H1 (cell line): ENCODE data around the gene ASIP. TPM values are rescaled to one million over a fixed set of nuclear protein-coding genes. Genes with fewer than 3 reads are reported as not detected.

ENCODE experiments used
- CTCF ChIA-PET: fragments of 300-600 bp; sonication (Branson Sonifier 250); formaldehyde crosslinking; loops from one replicate; lab custom pipeline; 2021; ENCODE audit not compliant: partially characterized antibody; lab: Charles Lee
- POLR2A ChIA-PET: fragments of 300-600 bp; sonication (Branson Sonifier 250); formaldehyde crosslinking; loops from one replicate; lab custom pipeline; 2021; ENCODE audit warnings: inconsistent platforms; ENCODE audit not compliant: partially characterized antibody; lab: Charles Lee
- DNase-seq, 2 experiments: peaks; one replicate each; pipeline versions ENCODE4 v3.0.0 to v3.0.0-alpha.2; 2010 to 2022; ENCODE audit warnings: low spot score in 2 of 2, low read depth in 1 of 2, mixed read lengths in 1 of 2
- FAIRE-seq: peaks from 2 replicates; lab custom pipeline; 2011; peaks lifted over from hg19 to GRCh38; lab: Jason Lieb, UNC
- H2AFZ ChIP-seq: 2 replicates; pipeline ENCODE4 v1.8.1; 2012; ENCODE audit warnings: low read length, inconsistent platforms
- H2AK5ac ChIP-seq: 2 replicates; pipeline ENCODE4 v1.6.1; 2013; ENCODE audit warnings: low read depth, low read length
- H2BK120ac ChIP-seq: replicated peaks from 2 replicates; pipeline ENCODE3; 2013; ENCODE audit warnings: low read depth, low read length, inconsistent platforms
- H2BK12ac ChIP-seq: 2 replicates; pipeline ENCODE4 v1.6.1; 2013; ENCODE audit warnings: low read depth, low read length
- H2BK15ac ChIP-seq: 2 replicates; pipeline ENCODE4 v1.6.1; 2013; ENCODE audit warnings: low read length
- H2BK20ac ChIP-seq: 2 replicates; pipeline ENCODE4 v1.6.1; 2013; ENCODE audit warnings: low read length
- H2BK5ac ChIP-seq: 2 replicates; pipeline ENCODE4 v1.6.1; 2013; ENCODE audit warnings: low read depth, low read length
- H3K14ac ChIP-seq: 2 replicates; pipeline ENCODE4 v1.6.1; 2013; ENCODE audit warnings: inconsistent platforms; ENCODE audit not compliant: insufficient read length
- H3K18ac ChIP-seq: 2 replicates; pipeline ENCODE4 v1.6.1; 2013; ENCODE audit warnings: low read length; ENCODE audit errors: extremely low read depth
- H3K23ac ChIP-seq: 2 replicates; pipeline ENCODE4 v1.6.1; 2013; ENCODE audit warnings: inconsistent platforms; ENCODE audit not compliant: insufficient read length
- H3K23me2 ChIP-seq: 2 replicates; pipeline ENCODE4 v1.6.1; 2013; ENCODE audit warnings: low read depth, low read length
- H3K27ac ChIP-seq: 2 replicates; pipeline ENCODE4 v1.6.1; 2011; ENCODE audit warnings: low read depth, low read length, inconsistent platforms
- H3K27me3 ChIP-seq, 4 experiments: replicated peaks in 1 of 4; 1 replicate in 1 of 4; 2 replicates in 3 of 4; pipeline versions ENCODE4 v1.6.1 to v1.8.1; 2011 to 2013; ENCODE audit warnings: low read length in 3 of 4, mild to moderate bottlenecking in 3 of 4, inconsistent platforms in 2 of 4, mixed read lengths in 2 of 4, moderate library complexity in 1 of 4; ENCODE audit not compliant: control insufficient read depth in 3 of 4, insufficient read depth in 3 of 4; ENCODE audit errors: extremely low read depth in 1 of 4
- H3K36me3 ChIP-seq, 4 experiments: 2 replicates each; pipeline versions ENCODE4 v1.6.1 to v1.8.1; 2011 to 2013; ENCODE audit warnings: mild to moderate bottlenecking in 4 of 4, low read length in 3 of 4, moderate library complexity in 2 of 4, control low read depth in 1 of 4, inconsistent platforms in 1 of 4; ENCODE audit not compliant: insufficient read depth in 4 of 4, control insufficient read depth in 2 of 4
- H3K4ac ChIP-seq: replicated peaks from 2 replicates; pipeline ENCODE3; 2013; ENCODE audit warnings: low read length, low read depth, mixed read lengths, inconsistent platforms; ENCODE audit not compliant: insufficient read length
- H3K4me1 ChIP-seq, 4 experiments: replicated peaks in 1 of 4; 1 replicate in 1 of 4; 2 replicates in 3 of 4; pipeline versions ENCODE4 v1.6.1 to v1.8.1; 2011 to 2013; ENCODE audit warnings: low read length in 3 of 4, inconsistent platforms in 2 of 4, mixed read lengths in 1 of 4; ENCODE audit not compliant: insufficient read depth in 4 of 4, control insufficient read depth in 3 of 4
- H3K4me2 ChIP-seq, 2 experiments: 2 replicates each; pipeline versions ENCODE4 v1.6.1 to v1.8.1; 2011 to 2013; ENCODE audit warnings: low read depth in 2 of 2, low read length in 2 of 2, control low read depth in 1 of 2, inconsistent platforms in 1 of 2, mild to moderate bottlenecking in 1 of 2; ENCODE audit not compliant: insufficient read depth in 1 of 2
- H3K4me3 ChIP-seq, 4 experiments: fragments of 200-600, 300-600 bp in 1 of 4; sonication (generic), shearing (Covaris generic), sonication (Bioruptor Twin) in 1 of 4; 2 replicates each; pipeline versions ENCODE4 v1.5.1 to v1.8.1; 2011 to 2016; ENCODE audit warnings: low read length in 4 of 4, low read depth in 3 of 4, control low read depth in 2 of 4, inconsistent platforms in 2 of 4, mild to moderate bottlenecking in 2 of 4, mixed read lengths in 1 of 4, moderate library complexity in 1 of 4; ENCODE audit not compliant: insufficient read depth in 2 of 4; ENCODE audit errors: extremely low read depth in 1 of 4
- H3K56ac ChIP-seq: replicated peaks from 2 replicates; pipeline ENCODE3; 2013; ENCODE audit warnings: low read depth, mild to moderate bottlenecking, mixed read lengths, low read length, inconsistent platforms; ENCODE audit not compliant: insufficient read length
- H3K79me1 ChIP-seq: 2 replicates; pipeline ENCODE4 v1.6.1; 2013; ENCODE audit warnings: low read depth, low read length, control low read depth
- H3K79me2 ChIP-seq, 2 experiments: 2 replicates each; pipeline versions ENCODE4 v1.6.1 to v1.8.1; 2012 to 2013; ENCODE audit warnings: low read length in 2 of 2, mild to moderate bottlenecking in 2 of 2, inconsistent platforms in 1 of 2; ENCODE audit not compliant: insufficient read depth in 2 of 2, control insufficient read depth in 1 of 2
- H3K9ac ChIP-seq, 4 experiments: replicated peaks in 1 of 4; 1 replicate in 1 of 4; 2 replicates in 3 of 4; pipeline versions ENCODE4 v1.6.1 to v1.8.1; 2011 to 2013; ENCODE audit warnings: low read depth in 3 of 4, low read length in 3 of 4, control low read depth in 2 of 4, mild to moderate bottlenecking in 2 of 4, moderate library complexity in 2 of 4, inconsistent platforms in 1 of 4; ENCODE audit errors: extremely low read depth in 1 of 4
- H3K9me3 ChIP-seq, 2 experiments: 2 replicates each; pipeline versions ENCODE4 v1.6.1 to v1.8.1; 2012 to 2013; ENCODE audit warnings: mild to moderate bottlenecking in 2 of 2, moderate library complexity in 2 of 2, control low read depth in 1 of 2, inconsistent platforms in 1 of 2, low read depth in 1 of 2, low read length in 1 of 2, mixed read lengths in 1 of 2; ENCODE audit not compliant: insufficient read depth in 2 of 2
- H4K20me1 ChIP-seq, 2 experiments: replicated peaks in 1 of 2; 2 replicates each; pipeline versions ENCODE3 to v1.8.1; 2011 to 2013; ENCODE audit warnings: inconsistent platforms in 2 of 2, low read length in 2 of 2, mild to moderate bottlenecking in 1 of 2; ENCODE audit not compliant: insufficient read depth in 2 of 2, control insufficient read depth in 1 of 2
- H4K5ac ChIP-seq: 2 replicates; pipeline ENCODE4 v1.6.1; 2013; ENCODE audit warnings: low read length, low read depth, mixed read lengths, inconsistent platforms; ENCODE audit not compliant: insufficient read length
- H4K8ac ChIP-seq: 2 replicates; pipeline ENCODE4 v1.8.0; 2013; ENCODE audit warnings: mild to moderate bottlenecking, moderate library complexity, low read length, inconsistent platforms; ENCODE audit not compliant: insufficient read depth; ENCODE audit errors: extremely low read depth
- H4K91ac ChIP-seq: replicated peaks from 2 replicates; pipeline ENCODE3; 2013; ENCODE audit warnings: low read length, mixed read lengths, inconsistent platforms; ENCODE audit not compliant: insufficient read length
- ASH2L ChIP-seq: fragments of 200-600, 300-600 bp; sonication (generic); IDR thresholded peaks from one replicate; pipeline ENCODE4 v1.7.1; 2017; ENCODE audit warnings: low read length
- EP300 ChIP-seq, 2 experiments: IDR thresholded peaks; 1 replicate in 1 of 2; 2 replicates in 1 of 2; pipeline ENCODE4 v1.6.1; 2011 to 2012; ENCODE audit warnings: low read depth in 2 of 2, low read length in 2 of 2, mild to moderate bottlenecking in 2 of 2, borderline replicate concordance in 1 of 2, inconsistent platforms in 1 of 2, moderate library complexity in 1 of 2
- KDM4A ChIP-seq: IDR thresholded peaks from one replicate; pipeline ENCODE4 v1.7.1; 2012; ENCODE audit warnings: low read depth, mild to moderate bottlenecking, moderate library complexity, low read length, inconsistent platforms; ENCODE audit not compliant: severe bottlenecking
- KDM5A ChIP-seq: fragments of 200-600 bp; IDR thresholded peaks from 2 replicates; pipeline ENCODE4 v1.7.1; 2012; ENCODE audit warnings: mild to moderate bottlenecking, low read length, inconsistent platforms, mixed read lengths
- RNF2 ChIP-seq: fragments of 200-900, 300-1000 bp; sonication (generic); IDR thresholded peaks from 2 replicates; pipeline ENCODE4 v1.7.1; 2016; ENCODE audit warnings: borderline replicate concordance, low read depth, mild to moderate bottlenecking, antibody characterized with exemption, low read length; ENCODE audit not compliant: poor library complexity, severe bottlenecking; ENCODE audit errors: missing control alignments
- SP4 ChIP-seq: IDR thresholded peaks from 2 replicates; pipeline ENCODE4 v1.6.1; 2012; ENCODE audit warnings: low read length, inconsistent platforms
- SRF ChIP-seq: IDR thresholded peaks from 2 replicates; pipeline ENCODE4 v1.6.1; 2011; ENCODE audit warnings: mild to moderate bottlenecking, low read depth, low read length, moderate library complexity
- TAF1 ChIP-seq: IDR thresholded peaks from 2 replicates; pipeline ENCODE4 v1.6.1; 2011; ENCODE audit warnings: mild to moderate bottlenecking, low read depth, low read length
- TBP ChIP-seq: IDR thresholded peaks from 2 replicates; pipeline ENCODE4 v1.6.1; 2011; ENCODE audit warnings: low read depth, low read length, improper control_type of control experiment
- TCF12 ChIP-seq: IDR thresholded peaks from 2 replicates; pipeline ENCODE4 v1.6.1; 2011; ENCODE audit warnings: low read depth, mild to moderate bottlenecking, low read length
- WGBS, 2 experiments: shearing (Covaris generic) in 1 of 2; methylation state at CpG; one replicate each; pipeline versions ENCODE4 v1.1.6 to v1.1.7; 2013 to 2015; ENCODE audit warnings: low lambda C conversion rate in 2 of 2, mixed read lengths in 2 of 2, inconsistent platforms in 1 of 2, low coverage in 1 of 2, missing lambda C conversion rate in 1 of 2; ENCODE audit not compliant: insufficient replicate concordance in 2 of 2, insufficient coverage in 1 of 2, insufficient read length in 1 of 2; ENCODE audit errors: extremely low coverage in 1 of 2, missing lambda C conversion rate in 1 of 2; 5-methylcytosine and 5-hydroxymethylcytosine counted together
- polyA plus RNA-seq, 7 experiments: library from polyadenylated mRNA; depleted of rRNA in 3 of 7; stranded (reverse) in 5 of 7; unstranded in 2 of 7; fragments of >200 nt in 5 of 7; fragments of 200-250 nt in 2 of 7; gene quantifications; 1 replicate in 5 of 7; 2 replicates in 1 of 7; 4 replicates in 1 of 7; pipeline versions ENCODE4 v1.2.1 to v1.2.3, GENCODE V29; 2011 to 2013; ENCODE audit warnings: missing spikeins in 2 of 7, mixed read lengths in 2 of 7
- total RNA-seq: library from RNA; stranded (reverse); fragmentation: NEBNext Ultra II Directional; extraction: Animal tissue kit (Norgen Biotek cat#: 25700); gene quantifications from 2 replicates; pipeline ENCODE4 v1.2.1, GENCODE V29; 2021

ASIP gene
- total and polyA plus RNA-seq, 2 of the 8 experiments (the other 6 are each of a cell fraction or from before 2014, with no cell fraction given): not detected

DNA sequence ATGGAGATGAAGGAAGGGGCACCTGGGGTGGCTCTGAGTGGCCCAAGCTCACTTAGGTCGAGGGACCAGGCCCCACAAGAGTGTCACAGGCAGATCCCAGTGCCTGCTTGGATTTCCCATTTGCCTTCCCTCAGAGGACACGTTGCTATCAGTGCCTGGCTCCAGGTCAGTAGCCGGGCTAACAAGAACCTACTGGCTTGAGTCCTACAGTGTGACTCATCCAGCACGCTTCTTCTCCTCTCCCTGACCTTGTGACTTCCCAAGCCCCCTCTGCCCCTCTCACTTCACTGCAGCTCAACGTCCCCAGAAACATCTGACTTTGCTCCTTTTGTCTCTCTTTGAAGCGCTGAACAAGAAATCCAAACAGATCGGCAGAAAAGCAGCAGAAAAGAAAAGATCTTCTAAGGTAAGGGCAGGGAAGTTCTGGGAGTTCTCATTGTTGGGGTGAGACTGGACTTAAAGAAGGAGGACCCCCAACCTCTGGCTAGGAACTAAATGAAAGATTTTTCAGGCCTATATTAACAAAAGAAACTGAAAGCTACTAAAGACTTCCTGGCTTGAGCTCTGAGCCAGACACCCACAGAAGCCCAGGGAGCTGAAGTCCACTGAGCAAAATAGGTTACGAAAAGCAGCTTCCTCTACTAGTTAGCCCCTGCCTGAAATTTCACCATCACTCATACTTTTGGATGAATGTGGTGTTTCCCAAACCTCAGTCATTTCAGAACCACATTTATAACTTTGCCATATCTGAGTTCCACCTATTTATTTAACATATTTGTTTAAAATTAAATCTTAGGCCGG, 21.5 kb downstream of the ASIP start:
- H3K56ac ChIP-seq: no peak overlapping the region
- ChIA-PET CTCF (interaction anchor here (1.4 to 1.6 kb wide), 3 partner anchors 22 to 72 kb away, joined by 3 to 6 read pairs (median 3); partner anchors contain the start of gene ASIP), POLR2A (interaction anchor here (0.8 to 1.6 kb wide), 3 partner anchors 9 to 34 kb away, joined by 3 read pairs; no protein-coding TSS in a partner anchor)
- no peak overlapping the region for H3K18ac ChIP-seq
- H3K27me3 ChIP-seq: no peaks in the 10 kb centered on the region
- no peaks in the 10 kb centered on the region for H3K79me1 ChIP-seq
- no peak overlapping the region for H3K4ac ChIP-seq
- no peak overlapping the region for H2BK120ac ChIP-seq
- H2BK15ac ChIP-seq: no peak overlapping the region
- no peak overlapping the region for H4K5ac ChIP-seq
- no peak overlapping the region for H3K27ac ChIP-seq
- no peaks in the 10 kb centered on the region for H3K4me1 ChIP-seq
- no peaks in the 10 kb centered on the region for H3K36me3 ChIP-seq
- no peak overlapping the region for H3K4me3 ChIP-seq
- H4K91ac ChIP-seq: no peak overlapping the region
- no peak overlapping the region for H3K14ac ChIP-seq
- no peaks in the 10 kb centered on the region for H4K20me1 ChIP-seq
- no peaks in the 10 kb centered on the region for H3K23me2 ChIP-seq
- no peaks in the 10 kb centered on the region for H3K79me2 ChIP-seq
- TF ChIP-seq TCF12 (no peak), KDM5A (no peak), RNF2 (no peak), EP300 (IDR thresholded peaks at IDR 0.05; ENCODE audit: borderline replicate concordance in 1 of 2, low read depth in 2 of 2, low read length in 2 of 2) (no peak), TAF1 (no peak), ASH2L (no peak), SP4 (no peak), KDM4A (no peak), TBP (no peak), SRF (no peak)
- TF ChIP-seq, all 59 proteins: peak for 0
- no peaks in the 10 kb centered on the region for H3K9me3 ChIP-seq
- H2AFZ ChIP-seq: no peak overlapping the region
- no peak for DNase-seq
- H3K23ac ChIP-seq: no peak overlapping the region
- FAIRE-seq: no peak
- H3K4me2 ChIP-seq: no peak overlapping the region
- H2BK20ac ChIP-seq: no peak overlapping the region
- 85% methylated on average over 9 of the region's 9 CpGs; no CpG with 5 or more reads in 1 of the 2 experiments for WGBS, 2 experiments
- H2AK5ac ChIP-seq: no peak overlapping the region
- no peak overlapping the region for H2BK12ac ChIP-seq
- no peak overlapping the region for H2BK5ac ChIP-seq
- H4K8ac ChIP-seq: no peak overlapping the region
- H3K9ac ChIP-seq: no peak overlapping the region
